Colonic mucosa (tissue), 4 donors: ENCODE data around the gene BAZ1B. TPM values are rescaled to one million over a fixed set of nuclear protein-coding genes. Genes with fewer than 3 reads are reported as not detected.

Experiments used
- DNase-seq: peaks from one replicate; pipeline ENCODE4 v3.0.0-alpha.2; 2020
- H3K27ac ChIP-seq: fragments of 200-600 bp; one replicate; pipeline ENCODE4 v1.8.0; 2021
- H3K27me3 ChIP-seq: fragments of 200-600 bp; one replicate; pipeline ENCODE4 v1.8.0; 2021
- H3K36me3 ChIP-seq: fragments of 200-600 bp; one replicate; pipeline ENCODE4 v1.8.0; 2021
- H3K4me1 ChIP-seq: fragments of 200-600 bp; one replicate; pipeline ENCODE4 v1.8.0; 2021; ENCODE audit warnings: mild to moderate bottlenecking
- H3K4me3 ChIP-seq: fragments of 200-600 bp; one replicate; pipeline ENCODE4 v1.8.0; 2021
- H3K9ac ChIP-seq, 2 donors: one replicate each; pipeline ENCODE4 v1.7.0; 2013; ENCODE audit warnings: control low read depth in 2 of 2, low read depth in 2 of 2, low read length in 2 of 2
- H3K9me3 ChIP-seq: fragments of 200-600 bp; one replicate; pipeline ENCODE4 v1.8.0; 2021
- CTCF ChIP-seq: fragments of 200-600 bp; IDR thresholded peaks from one replicate; pipeline ENCODE4 v1.8.0; 2022; ENCODE audit warnings: antibody characterized with exemption, mild to moderate bottlenecking
- intact Hi-C: fragments of 100-400 bp; cut with DNase I; formaldehyde crosslinking; loops from one replicate; pipeline ENCODE4 v1.14.1; 2022
- total RNA-seq, 2 donors: library from RNA; stranded (reverse); fragmentation: NEBNext Ultra II Directional in 1 of 2; extraction: Animal tissue kit (Norgen Biotek cat#: 25700) in 1 of 2; gene quantifications; one replicate each; pipeline ENCODE4 v1.2.1, GENCODE V29; 2021
- donor health status: healthy.
- donor health status: DM: no; HTN: no; CAD: no.
- donor health status: DM: no; HTN: no; CAD: no.

BAZ1B gene
- total RNA-seq, 2 donors from 2014 or later, result 43.9 to 58.4 TPM

GRCh38 chr7:73448609-73449008, 73.5 kb downstream of the BAZ1B start:
- no peak overlapping the region for H3K27ac ChIP-seq
- no peak overlapping the region for H3K9ac ChIP-seq
- no peaks in the 10 kb centered on the region for H3K9me3 ChIP-seq
- no peaks in the 10 kb centered on the region for H3K27me3 ChIP-seq
- TF ChIP-seq CTCF, result no peak
- no peak for DNase-seq
- intact Hi-C loops, result no loop called here
- H3K4me1 ChIP-seq, result no peaks in the 10 kb centered on the region
- peaks cover 47% of the 10 kb centered on the region for H3K36me3 ChIP-seq
- H3K4me3 ChIP-seq, result no peak overlapping the region

- Histone ChIP-seq H3K9me3 (no peaks in the 10 kb centered on the region), H3K27ac (no peak overlapping the region), H3K27me3 (no peaks in the 10 kb centered on the region), H3K4me3 (no peak overlapping the region), H3K4me1 (no peaks in the 10 kb centered on the region), H3K36me3 (peaks cover 56% of the 10 kb centered on the region), H3K9ac (no peak overlapping the region)
- no peak for TF ChIP-seq CTCF
- intact Hi-C loops, result no loop called here
- DNase-seq, result no peak
These were observed 74.9 kb downstream of the BAZ1B start for GRCh38 chr7:73447121-73447733.

GRCh38 chr7:73446682-73447081, 75.4 kb downstream of the BAZ1B start:
- H3K9ac ChIP-seq, result no peak overlapping the region
- TF ChIP-seq CTCF, result no peak
- H3K36me3 ChIP-seq, result peaks cover 60% of the 10 kb centered on the region
- no peaks in the 10 kb centered on the region for H3K27me3 ChIP-seq
- no peak overlapping the region for H3K4me3 ChIP-seq
- DNase-seq, result no peak
- no peak overlapping the region for H3K27ac ChIP-seq
- no peaks in the 10 kb centered on the region for H3K9me3 ChIP-seq
- intact Hi-C loops, result no loop called here
- H3K4me1 ChIP-seq, result no peaks in the 10 kb centered on the region

- Histone ChIP-seq H3K4me1 (no peaks in the 10 kb centered on the region), H3K9ac (no peak overlapping the region), H3K36me3 (peaks cover 41% of the 10 kb centered on the region), H3K27me3 (no peaks in the 10 kb centered on the region), H3K27ac (no peak overlapping the region), H3K9me3 (no peaks in the 10 kb centered on the region), H3K4me3 (no peak overlapping the region)
- intact Hi-C loops, result no loop called here
- no peak for TF ChIP-seq CTCF
- DNase-seq, result no peak
These were observed 78.4 kb downstream of the BAZ1B start for GRCh38 chr7:73443548-73444255.

- H3K27me3 ChIP-seq, result no peaks in the 10 kb centered on the region
- intact Hi-C loops, result no loop called here
- no peak for DNase-seq
- peaks cover 34% of the 10 kb centered on the region for H3K36me3 ChIP-seq
- no peaks in the 10 kb centered on the region for H3K9me3 ChIP-seq
- H3K4me1 ChIP-seq, result no peaks in the 10 kb centered on the region
- H3K27ac ChIP-seq, result no peak overlapping the region
- H3K4me3 ChIP-seq, result no peak overlapping the region
- TF ChIP-seq CTCF, result no peak
- no peak overlapping the region for H3K9ac ChIP-seq
These were observed 79.1 kb downstream of the BAZ1B start for GRCh38 chr7:73442903-73443500.
